NCI-H446 treated with DMSO at 0.1 percent for 48 hours (cell line): Measurements from ENCODE around the gene PKNOX2.

Experiments
- DNase-seq: peaks from one replicate; lab custom pipeline; 2025; lab: John Stamatoyannopoulos, UW

The PKNOX2 gene

DNA sequence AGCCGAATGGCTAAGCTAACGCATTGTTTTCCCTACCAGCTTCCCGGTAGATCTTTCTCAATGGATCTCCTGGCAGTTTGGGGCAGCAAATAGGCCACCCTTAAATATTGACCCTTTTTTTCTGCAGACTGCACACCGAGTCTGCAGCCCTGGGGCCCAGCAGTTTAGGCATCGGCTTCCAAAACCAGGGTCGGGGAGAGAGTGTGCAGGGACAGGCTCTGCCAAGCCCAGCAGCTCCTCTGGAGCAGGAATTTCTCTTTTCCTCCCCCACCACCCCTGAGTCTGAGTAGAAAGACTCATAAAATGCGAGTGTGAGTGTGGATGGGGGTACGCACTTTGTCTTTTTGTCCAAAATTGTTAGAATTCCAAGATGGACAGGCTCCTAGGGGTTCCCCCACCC lies 218.3 kb downstream of the PKNOX2 start:
- no peak for DNase-seq

DNA sequence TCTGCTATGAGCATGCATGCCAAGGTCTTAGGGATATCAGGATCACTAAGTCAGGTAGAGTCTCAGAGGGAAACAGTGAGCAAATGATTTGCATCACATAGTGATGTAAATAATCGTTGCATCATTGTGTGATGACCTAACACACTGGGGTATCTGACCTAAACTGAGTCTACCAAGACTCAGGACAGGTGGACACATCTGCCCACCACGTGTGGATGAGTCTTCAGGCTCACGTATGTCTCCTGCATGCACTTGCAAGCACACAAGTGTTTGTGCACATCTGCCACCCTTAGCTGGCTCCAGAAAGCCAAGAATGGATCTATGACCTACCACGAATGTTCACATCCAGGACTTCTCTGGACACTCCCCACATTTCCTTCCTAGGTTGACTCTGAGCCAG lies 220.3 kb downstream of the PKNOX2 start:
- DNase-seq = no peak

DNA sequence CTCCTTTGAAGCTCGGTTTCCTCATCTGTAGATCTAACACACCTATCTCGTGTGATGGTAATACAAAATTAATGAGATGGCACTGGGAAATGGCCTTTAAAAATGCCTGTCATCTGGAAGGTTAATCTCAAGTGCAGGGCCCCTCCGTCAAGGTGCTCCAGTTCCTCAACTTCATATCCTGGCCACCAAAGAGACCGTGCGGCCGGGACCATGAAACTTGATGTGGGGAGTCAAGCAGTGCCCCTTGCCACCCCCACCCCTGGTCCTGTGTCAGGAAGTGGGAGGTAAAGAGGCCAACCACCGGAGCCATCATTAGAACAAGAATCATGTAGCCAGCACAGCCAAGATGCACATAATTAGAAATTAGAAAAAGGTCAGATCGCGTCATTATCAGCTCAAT lies 223.3 kb downstream of the PKNOX2 start:
- no peak for DNase-seq

DNA sequence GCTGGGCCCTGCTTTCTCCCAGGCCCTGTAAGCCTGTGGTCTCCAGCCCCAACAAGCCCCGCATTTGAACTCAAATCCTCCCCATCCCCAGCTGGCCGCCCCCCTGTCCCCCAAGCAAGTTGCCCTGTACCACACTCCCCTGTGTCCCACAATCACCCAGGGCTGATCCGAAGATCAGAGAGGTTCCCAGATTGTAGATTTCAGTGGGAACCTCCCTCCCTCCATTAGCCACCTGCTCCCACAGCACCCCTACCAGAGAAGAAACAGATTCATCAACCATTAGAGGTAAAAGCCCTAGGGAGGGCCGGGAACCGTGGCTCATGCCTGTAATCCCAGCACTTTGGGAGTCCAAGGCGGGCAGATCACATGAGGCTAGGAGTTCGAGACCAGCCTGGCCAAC lies 224.1 kb downstream of the PKNOX2 start:
- no peak for DNase-seq

DNA sequence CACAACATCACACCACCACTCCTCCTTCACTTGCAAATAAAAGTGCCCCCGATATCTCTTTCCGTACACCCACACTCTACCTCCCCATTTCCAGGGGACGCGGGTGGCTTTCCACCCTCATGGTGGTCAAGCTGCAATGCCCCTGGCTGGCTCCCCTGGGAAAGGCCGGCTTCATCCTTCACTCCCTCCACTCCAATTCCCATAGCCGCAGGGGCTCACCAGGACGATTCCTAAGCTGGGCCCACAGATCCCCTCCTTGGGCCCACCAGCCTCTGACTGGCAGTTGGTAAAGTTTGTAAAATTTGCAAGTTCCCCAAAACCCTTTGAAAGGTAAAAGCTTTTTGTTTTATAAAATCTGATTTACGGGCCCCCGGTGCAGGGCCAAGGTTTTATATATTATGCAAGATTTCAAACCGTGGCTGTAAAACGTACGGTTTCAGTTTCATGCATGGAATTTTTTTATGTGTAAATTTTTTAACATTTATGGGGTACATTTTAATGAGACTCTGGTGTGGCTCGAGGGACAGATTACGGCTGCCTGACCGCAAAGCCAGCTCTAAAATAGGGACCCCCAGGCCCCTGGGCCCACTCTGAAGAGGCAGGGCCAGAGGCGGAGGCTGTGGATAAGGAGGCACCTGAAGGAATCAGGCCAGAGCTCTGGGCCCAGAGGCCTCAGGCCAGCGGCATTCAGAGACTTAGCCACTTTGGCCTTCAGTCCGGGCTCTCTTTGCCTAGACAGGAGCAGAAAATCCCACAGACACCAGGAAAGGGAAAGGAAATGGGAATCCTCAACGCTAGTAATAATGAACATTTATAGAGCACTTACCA lies 225.0 kb downstream of the PKNOX2 start:
- no peak for DNase-seq

DNA sequence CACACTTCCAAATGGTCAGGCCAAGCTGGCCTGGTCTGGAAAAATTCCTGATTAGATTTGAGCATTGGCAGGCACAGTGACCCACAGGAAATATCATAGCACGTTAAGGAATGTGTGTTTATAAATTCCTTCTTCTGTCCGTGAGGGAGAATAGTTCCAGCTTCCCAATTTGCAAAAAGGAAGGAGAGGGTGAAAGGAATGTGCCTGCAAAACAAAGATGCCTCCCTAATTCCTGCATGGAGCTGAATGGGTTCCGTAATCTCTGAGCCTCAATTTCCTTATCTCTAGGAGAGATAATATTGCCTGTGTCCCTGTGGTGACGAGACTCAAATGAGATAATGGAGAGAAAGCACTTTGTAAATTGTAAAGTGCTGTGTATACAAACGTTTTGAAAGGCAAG lies 226.4 kb downstream of the PKNOX2 start:
- no peak for DNase-seq

DNA sequence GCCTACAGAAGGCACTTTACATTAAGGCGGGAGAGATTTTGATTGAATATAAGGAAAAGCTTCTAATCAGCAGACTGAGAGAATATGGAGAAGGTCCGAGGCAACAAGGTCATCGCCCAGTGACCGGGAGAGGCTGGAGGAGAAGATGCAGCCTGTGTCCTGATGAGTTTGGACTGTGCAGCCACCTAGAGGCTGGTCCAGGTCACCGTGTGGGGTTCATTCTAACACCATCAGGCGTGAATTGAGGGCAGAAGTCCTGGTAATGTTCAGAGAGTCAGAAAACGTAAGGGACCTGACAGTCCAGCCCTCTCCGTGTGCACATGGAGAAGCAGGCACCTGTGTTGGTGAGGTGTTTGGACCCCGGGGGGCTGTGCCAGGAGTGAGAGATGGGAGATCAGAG lies 228.8 kb downstream of the PKNOX2 start:
- DNase-seq = no peak

DNA sequence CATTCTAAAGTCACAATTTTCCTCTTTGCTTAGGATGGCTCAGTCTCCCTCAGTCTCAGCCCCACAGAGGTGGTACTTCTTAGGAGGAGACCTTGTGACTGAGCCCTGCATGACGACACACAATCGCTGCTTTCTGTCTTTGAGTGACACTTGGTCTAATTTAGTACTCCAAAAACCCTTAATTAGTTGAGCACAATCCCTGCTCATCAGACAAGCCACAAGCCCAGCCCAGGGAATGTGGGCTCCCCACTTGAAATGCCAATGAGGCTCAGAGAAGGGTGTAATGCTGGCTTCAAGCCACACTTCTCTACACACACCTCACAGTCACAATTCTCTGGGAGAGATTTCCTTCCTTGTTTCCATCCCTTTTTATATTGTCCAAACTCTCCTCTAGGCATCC lies 229.7 kb downstream of the PKNOX2 start:
- no peak for DNase-seq

DNA sequence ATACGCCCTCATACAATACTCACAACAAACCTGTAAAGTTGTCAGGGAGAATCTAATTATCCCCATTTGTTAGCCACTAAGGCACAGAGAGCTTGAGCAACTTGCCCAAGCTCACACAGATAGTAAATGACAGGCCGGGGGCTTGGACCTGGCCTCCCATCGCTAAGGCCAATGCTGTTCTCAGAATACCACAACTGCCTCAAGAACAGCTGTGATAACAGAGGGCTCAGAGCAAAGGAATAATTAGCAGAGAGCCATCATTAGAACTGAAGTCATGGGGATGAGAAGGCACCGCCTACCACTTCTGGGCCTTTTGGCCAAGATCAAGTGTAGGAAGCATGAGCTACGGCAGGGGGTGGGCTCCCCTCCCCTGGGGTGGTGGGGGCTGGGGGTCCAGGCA lies 232.9 kb downstream of the PKNOX2 start:
- no peak for DNase-seq

DNA sequence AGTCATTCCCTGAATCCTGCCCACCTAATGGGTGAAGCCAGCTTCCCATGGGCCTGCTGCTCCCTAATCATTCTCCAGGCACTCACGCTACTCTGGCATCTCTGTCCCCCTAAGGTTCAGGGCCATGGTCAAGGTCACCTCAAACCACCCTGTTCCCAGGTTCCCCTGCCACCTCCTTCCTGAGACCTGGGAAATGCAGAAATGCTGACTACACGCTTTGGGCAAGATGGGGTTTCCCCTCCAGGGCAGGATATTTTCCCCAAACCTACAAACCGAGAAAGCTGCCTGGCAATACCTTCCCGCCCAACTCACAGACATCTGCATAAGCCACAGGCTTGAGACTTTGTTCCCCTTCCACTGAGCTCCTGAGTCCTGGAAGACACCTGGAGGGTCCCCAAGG lies 233.9 kb downstream of the PKNOX2 start:
- no peak for DNase-seq

DNA sequence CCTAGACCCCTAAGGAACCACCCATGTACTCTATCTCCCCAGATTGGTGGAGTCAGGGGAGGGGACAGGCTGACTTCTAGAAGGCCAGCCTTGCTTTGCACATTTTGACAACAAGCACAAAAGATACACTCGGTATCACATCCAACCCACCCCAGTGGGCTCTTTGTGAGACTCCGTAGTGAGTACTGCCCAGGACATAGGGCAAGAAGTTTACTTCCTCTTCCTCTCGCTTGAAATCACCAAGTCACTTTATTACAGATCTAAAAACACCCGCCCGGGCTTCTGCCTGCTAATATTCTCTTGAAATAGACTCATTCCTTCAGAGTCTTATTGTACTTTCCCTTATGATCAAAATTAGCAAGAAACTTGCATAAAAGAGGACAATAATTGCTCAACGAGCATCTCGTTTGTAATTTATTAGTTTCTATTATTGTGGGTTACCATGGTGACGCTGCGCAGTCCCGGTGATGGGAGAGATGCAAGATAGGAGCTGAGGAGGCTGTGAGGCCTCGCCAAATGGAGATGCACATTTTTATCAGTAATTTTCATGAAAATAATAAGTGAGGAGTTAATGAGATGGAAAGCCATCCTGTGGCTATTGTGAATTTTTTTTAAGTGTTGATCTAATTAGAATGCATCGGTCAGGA lies 234.6 kb downstream of the PKNOX2 start:
- DNase-seq = no peak

DNA sequence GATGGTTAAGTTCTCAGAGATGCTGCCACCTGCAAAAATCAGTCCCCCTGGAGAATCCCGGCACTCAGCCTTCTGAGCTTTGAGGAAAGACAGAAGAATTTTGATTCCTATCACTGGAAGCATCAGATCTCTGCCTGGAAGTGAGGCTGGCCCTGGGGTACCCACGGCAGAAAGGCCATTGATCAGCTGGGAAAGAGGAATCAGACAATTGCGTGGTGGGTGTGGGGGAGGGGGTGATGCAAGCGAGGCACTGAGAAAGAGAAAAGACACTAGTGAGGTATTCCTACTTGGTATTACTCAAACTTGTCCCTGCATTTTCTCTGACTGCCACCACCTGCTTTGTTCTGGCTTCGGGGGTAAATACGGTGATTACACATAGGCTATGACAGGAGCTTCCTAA lies 235.4 kb downstream of the PKNOX2 start:
- DNase-seq = no peak

DNA sequence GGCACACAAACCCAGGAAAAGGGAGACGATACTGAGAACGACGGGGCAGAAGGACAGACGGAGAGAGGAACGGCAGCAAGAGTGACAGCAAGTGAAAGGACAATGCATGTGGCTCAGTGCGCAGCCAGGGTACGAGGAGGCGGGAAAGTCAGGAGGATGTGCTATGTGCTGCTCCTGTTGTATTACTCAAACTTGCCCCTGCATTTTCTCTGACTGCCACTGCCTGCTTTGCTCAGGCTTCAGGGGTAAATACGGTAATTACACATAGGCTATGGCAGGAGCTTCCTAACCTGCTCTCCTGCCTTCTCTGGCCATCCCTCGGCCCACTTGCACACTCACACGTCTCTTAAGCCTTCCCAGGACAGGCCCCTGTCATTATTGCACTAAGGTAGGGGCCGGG lies 236.7 kb downstream of the PKNOX2 start:
- DNase-seq = no peak

DNA sequence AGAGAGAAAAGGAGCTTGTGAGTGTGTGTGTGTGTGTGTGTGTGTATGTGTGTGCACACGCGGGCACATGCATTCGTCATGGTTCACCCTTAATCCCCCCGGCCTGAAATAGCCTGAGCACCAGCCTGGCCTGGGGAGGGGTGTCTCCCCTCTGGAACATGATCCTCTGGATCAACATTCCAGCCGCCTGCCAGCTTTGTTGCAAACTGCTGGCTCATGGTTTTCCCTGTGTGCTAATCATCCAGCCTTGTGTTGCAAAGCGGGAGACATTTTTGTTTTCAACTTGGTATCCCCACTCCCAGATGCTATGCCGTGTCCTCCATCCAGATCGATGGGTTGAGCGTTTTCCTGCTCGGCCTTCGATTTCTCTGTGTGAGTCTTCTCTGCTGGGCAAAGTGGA lies 237.2 kb downstream of the PKNOX2 start:
- no peak for DNase-seq

DNA sequence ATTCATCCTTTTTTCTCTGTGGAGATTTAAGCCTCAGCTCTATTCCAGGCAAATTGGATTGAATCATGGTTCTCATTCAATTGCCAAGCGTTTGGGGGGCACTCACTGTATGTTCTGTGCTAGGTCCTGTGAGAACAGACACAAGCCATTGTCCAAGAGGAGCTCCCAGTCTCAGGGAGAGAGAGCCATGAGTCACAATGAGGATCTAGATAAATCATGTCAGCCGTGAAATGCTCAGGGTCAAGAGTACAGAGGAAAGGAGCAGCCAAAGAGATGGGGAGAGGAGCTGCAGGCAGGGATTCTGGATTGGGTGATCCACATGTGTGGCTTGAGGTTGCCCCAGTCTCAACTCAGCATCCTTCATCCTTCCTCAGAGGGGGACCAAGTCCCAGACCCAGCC lies 237.9 kb downstream of the PKNOX2 start:
- no peak for DNase-seq

DNA sequence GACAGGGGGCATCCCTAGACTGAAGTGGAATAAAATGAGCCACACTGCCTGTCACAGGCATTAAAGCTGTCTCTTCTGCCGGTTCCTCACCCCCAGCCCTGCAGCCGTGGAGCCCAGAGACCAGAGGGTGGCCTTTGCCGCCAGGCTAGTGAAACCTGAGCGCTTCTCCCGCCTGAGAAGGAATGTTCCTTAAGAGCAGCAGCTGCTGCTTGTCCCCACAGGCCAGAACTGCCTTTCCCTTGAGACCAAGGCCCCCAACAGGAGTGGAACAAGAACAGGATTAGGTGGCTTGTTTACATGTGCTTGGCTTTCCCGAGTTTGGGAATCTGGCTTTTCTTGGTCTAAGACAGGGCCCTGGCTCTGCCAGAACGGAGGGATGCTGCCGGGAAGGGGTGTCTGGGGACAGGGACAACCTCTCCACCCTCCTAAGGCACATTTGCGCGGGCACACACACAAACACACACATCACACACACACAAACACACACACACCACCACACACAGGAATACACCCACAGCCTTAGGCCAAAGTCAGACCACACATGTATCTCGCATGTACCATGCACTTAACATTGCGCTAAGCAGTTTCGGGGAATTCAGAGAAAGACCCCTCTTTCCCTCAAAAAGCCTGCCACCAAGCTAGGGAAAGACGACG lies 239.7 kb downstream of the PKNOX2 start:
- DNase-seq = no peak

DNA sequence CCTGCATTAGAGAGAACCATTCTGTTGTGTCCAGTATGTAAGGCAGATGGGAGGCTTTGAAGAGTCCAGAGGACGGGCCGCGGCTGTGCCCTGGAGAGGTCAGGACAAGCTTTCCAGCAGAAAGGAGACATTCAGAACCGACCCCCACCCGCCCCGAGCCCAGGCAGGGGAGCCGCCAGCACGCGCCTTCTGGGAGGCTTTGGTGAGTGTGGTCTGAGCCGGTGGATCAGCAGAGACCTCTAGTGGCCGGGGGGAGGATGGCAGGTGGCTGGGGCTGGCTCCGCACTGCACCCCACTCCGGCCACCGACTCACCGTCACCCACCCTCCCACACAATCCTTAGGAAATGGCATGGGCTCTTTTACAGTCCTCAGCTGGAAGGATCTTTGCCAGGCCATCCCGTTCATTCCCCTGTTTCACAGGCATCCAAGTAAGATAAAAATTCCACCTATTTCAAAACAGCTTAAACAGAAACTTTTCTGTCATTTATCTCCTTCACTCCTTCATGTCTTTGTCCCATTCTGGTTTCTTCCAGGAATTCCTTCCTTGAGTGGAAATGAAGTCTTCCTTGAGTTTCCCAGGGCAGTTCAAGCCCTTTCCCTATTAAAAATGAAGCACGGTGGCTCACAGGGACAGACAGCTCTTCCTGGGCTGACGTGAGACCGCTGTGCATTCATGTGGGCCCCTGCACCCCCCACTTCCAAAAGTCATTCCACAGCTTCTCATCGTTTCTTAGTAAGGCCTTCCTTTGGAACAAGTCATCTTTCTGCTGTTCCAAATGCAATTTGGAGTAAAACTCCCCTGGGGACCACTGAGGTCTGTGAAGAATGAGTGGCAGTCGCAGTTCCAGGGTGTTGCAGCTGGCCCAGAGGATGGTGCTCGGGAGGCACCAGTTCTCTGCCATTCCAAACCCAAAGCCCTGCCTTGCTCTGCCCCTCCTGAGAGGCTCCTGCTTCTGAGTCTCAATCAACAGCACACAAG lies 240.6 kb downstream of the PKNOX2 start:
- DNase-seq = no peak

DNA sequence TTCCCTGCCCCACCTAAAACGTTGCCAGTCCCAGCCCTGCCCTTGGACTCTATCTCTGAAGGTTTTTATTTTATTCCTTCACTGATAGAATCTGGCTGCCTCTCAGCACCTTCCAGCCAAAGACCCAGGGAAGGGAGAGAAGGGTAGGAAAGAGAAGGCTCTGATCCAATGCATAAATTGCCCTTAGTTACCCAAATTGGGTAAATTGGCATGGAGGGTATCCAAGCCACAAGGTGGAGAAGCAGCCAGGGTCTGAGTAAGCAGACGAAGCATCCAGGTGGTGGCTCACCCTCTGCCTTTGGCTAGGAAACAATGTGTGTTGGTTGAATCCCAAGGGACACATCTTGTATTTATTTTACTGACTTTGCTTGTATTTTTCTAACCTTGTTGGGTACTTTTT lies 242.5 kb downstream of the PKNOX2 start:
- no peak for DNase-seq

DNA sequence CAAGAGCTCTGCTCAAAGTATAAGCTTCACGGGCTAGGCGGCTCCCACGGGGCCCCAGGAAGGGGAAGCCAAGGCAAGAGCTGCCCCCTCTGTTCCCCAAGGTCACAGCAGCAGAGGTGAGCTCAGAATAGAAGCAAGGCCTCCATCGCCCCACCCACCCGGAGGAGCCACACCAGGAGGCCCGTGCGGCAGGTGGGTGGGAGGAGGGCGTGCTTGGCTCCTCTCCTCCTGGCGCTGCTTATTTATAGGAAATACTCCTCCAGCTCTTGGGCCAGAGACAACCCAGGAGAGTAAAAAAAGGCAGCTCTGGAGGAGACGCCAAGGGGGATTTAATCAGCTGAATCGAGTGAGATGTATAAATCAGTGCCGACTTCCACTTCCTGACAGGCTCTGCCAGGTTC lies 243.8 kb downstream of the PKNOX2 start:
- no peak for DNase-seq

DNA sequence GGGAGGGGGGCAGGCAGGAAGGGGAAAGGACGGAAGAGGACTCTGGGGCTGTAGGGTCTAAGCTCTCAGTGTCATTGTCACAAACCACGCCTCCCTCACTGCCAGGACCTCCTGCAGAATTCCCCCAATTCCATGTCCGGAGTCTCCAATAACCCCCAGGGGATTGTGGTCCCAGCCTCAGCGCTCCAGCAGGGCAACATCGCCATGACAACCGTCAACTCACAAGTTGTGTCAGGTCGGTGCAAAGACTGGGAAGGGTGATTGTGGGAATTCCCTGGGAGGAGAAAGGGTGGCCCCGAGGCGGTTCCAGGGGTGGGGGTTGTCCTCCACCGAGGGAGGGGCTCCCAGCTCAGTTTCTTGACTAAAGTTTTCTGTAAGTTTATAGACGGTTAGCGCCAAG lies 245.5 kb downstream of the PKNOX2 start:
- no peak for DNase-seq

DNA sequence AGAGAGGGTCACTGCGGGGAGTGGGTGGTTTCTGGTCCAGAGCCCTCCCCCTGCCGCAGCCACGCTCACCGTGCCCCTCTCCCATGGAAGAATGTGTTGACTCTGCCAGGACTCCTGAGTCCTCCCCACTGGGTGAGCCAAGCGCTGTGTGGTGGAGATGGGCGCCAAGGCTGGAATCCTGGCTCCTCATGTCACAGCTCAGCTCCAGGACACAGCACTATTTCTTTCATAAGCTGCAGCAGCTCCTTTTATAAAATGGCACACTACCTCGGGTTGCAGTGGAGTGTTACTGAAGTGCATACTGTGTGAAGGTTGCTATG lies 247.6 kb downstream of the PKNOX2 start:
- no peak for DNase-seq

DNA sequence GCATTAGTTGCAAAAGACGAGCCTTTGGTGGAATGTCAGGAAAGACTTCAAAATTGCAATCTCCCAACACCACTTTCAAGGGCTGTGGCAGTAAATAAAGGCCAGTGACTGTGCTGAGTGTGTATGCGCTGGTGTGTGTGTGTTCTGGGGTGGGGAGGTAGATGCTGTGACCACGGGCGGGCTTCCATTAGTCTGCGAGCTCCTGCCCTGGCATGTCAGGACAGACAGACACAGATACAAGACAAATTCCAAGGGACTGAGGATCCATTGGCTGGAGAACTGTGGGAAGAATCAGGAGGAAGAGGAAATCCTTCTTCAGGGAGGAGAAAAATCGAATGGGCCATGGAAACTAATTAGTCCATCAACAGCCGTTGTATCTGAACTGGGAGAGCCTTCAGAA lies 248.0 kb downstream of the PKNOX2 start:
- no peak for DNase-seq
